Measurements from ENCODE around the gene NUP188.

Gene NUP188

DNA sequence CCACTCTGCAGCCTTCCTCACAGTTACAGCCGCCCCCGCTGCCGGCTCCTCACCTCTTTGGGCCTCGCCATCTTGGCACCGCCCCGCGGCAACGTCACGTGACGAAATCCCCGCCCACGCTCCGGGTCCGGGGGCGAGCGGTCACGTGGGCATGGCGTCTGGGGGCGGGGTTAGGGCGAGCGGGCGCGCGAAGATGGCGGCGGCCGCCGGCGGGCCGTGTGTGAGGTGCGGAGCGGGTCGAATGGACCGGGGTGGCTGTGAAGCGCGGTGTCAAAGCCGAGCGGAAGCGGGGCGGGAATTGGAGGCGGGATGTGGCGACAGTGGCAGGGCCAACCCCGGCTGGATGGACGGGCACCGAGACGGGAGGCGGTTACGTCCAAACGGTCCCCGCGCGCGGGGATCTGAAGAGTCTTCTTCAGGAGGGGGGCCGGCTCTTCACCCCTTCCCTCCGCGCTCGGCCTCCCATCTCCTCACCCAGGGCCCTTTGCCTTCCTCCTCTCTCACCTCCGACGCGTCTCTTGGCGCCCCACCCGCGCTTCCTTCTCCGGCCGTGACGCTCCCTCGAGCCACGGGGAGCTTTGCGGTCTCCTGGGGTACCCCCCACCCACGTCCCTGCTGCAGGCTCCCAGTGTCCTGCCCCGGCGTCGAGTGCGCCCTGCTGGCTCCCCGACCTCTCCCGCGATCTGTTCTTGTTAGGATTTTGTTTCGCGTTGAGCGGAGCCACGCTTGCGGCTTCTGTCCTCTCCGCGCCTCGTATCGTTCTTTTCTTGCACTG, at the start of gene NUP188, which contains the start of gene DOLK:
Gene NUP188 (plus strand): TSS at position 173 of the 775 bp plus-strand sequence. CDS start 21 bp downstream, at position 194.
Gene DOLK (minus strand): TSS at position 77 of the 775 bp plus-strand sequence. CDS start 300 bp downstream, outside the sequence.
- peak; percentile 100 for DNase-seq

DNA sequence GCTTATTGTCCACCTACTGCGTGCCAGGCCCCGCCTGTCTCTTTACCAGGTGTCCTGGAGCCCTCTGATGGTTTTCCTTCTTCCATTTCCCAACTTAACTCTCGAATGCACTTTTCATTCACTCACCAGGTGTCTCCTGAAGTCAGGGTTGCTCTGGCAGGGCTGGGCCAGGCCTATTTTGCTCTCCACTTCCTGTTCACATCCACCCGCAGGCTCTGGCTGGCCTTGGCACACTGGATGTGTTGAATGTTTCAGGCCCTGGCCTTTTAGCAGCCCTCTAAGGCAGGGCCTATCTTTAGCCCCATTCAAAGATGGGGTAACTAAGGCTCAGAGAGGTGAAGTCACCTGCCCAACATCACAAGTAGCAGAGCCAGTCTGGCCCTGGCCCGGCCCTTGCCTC, 49.1 kb upstream of the NUP188 start:
- DNase-seq = no peak

GRCh38 chr9:128898845-128899565, 48.5 kb upstream of the NUP188 start:
- DNase-seq = no peak

DNA sequence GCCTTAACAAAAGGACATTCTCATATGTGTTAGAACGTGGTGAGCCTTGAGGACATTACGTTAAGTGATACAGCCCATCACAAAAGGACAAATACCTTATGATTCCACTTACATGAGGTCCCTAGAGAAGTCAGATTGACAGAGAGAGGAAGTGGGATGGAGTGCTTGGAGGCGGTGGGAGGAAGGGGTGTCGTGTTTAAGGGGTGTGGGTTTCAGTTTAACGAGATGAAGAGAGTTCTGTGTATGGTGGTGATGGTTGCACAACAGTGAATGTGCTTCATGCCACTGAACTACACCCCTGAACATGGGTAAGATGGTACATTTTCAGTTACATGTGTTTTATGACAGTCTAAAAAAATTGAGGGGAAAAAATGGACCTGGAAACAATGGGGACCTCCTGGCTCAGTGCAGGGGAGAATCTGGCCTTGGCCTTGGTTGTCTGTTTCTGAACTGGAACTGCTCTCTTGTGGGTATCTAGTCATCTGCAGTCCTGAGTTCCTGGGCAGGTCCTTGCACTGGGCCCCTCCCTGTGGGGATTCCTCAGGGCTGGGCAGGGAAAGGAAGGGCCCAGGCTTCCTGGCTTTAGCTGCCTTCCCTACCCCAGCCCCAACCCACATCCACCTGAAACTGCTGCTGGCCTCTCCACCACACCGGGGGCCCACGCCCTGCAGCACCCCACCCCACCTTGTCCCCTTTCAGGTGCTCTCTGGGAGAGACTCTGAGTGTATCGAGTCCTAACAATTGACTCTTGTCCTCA, 47.8 kb upstream of the NUP188 start:
- DNase-seq = no peak

- no peak for DNase-seq
Observed at GRCh38 chr9:128901379-128901778, 46.1 kb upstream of the NUP188 start.

- no peak for DNase-seq
Observed at GRCh38 chr9:128901822-128902221, 45.7 kb upstream of the NUP188 start.

GRCh38 chr9:128902351-128903078, 45.0 kb upstream of the NUP188 start:
- peak; percentile 82 for DNase-seq

GRCh38 chr9:128903079-128903461, 44.4 kb upstream of the NUP188 start:
- no peak for DNase-seq

DNA sequence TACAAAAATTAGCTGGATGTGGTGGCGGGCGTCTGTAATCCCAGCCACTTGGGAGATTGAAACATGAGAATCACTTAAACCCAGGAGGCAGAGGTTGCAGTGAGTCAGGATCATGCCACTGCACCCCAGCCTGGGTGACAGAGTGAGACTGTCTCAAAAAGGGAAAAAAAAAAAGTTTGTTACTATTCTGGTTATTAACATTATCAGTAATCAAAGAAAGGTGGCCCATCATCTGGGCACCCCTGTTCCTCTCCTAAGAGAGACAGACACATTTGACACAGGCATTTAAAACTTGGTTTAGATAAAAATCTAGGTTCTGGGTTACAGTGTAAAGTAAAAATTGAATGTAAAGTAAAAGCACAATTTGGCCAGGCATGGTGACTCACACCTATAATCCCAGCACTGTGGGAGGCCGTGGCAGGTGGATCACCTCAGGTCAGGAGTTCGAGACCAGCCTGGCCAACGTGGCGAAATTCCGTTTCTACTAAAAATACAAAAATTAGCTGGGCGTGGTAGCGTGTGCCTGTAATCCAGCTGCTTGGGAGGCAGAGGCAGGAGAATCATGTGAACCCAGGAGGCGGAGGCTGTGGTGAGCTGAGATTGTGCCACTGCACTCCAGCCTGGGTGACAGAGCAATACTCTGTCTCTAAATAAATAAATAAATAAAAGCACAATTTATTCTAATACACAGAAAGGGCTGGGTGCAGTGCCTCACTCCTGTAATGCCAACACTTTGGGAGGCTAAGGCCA, 43.5 kb upstream of the NUP188 start:
- no peak for DNase-seq

GRCh38 chr9:128905964-128906363, 41.5 kb upstream of the NUP188 start:
- no peak for DNase-seq

- no peak for DNase-seq
Observed at GRCh38 chr9:128906741-128907140, 40.8 kb upstream of the NUP188 start.

DNA sequence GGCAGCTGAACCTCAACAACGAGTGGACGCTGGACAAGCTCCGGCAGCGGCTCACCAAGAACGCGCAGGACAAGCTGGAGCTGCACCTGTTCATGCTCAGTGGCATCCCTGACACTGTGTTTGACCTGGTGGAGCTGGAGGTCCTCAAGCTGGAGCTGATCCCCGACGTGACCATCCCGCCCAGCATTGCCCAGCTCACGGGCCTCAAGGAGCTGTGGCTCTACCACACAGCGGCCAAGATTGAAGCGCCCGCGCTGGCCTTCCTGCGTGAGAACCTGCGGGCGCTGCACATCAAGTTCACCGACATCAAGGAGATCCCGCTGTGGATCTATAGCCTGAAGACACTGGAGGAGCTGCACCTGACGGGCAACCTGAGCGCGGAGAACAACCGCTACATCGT, 39.1 kb upstream of the NUP188 start:
- no peak for DNase-seq

DNA sequence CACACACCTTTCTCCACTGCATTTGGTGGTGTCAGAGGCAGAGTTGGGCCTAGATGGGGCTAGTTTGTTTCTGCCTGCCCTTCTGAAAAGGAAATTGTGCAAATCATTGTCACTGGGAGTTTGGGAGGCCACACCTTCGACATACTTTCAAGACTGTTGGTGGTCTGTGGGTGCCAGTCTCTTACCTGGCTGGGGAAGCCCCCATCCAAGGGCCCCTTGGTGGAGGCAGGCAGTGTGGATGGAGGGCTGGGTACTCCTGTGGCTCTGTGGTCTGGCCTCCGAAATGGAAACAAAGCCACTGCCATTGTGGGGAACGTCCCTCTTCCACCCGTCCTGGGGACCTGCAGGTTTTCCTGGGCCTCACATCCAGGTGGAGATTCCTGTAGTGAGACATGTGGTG, 37.6 kb upstream of the NUP188 start:
- DNase-seq = no peak

GRCh38 chr9:128910906-128911305, 36.6 kb upstream of the NUP188 start:
- no peak for DNase-seq

DNA sequence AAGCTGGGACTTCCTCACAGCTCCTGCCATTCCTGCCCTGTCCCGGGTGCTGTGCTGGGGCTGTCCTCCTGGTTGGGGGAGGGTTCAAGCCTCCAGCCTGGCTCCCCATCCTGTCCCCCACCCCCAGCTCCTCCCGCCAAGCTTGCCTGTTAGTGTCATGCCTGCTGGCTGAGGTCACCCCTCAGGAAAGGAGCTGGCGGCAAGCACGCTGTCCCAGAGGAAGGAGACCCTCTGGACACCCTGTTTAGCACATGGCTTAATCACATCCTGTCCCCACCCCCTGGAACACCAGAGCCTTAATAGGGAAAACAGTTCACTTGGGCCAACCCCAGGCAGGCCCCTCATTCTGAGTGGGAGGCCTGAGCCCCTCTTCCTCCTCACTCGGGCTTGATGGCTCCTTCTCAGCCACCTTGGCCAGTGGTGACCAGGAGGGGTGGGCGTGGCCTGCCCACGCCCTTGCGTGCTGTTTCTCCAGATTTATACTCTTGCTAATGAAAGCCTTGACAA, 35.9 kb upstream of the NUP188 start:
- DNase-seq = no peak

DNA sequence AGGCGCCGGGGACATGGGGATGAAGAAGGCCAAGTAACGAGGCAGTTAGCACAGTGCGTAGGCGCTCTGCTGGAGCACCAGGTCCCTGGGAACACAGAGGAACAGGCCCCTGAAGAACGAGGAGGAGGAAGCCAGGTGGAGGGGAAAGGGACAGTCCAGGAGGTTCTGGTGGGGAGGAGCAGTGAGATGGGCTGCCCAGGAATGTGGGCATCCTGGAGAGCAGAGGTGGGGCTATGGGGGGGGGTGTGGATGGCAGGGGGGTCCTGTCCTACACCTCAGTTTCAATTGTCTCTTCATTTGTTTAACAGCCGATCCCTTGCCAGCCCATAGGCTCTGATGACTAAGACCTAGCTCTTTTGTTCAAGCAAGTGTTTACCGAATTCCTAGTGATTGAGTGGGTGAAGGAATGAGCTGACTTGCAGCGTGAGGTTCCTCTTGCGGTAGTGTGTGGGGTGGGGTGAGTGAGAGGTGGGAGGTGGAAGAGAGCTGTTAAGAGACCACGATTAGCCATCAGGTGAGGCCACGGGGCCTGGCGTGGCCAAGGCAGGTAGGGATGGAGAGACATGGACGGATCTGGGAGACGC, 35.1 kb upstream of the NUP188 start:
- DNase-seq = peak; percentile 20

- DNase-seq = no peak
Observed at GRCh38 chr9:128913048-128913900, 34.2 kb upstream of the NUP188 start.

DNA sequence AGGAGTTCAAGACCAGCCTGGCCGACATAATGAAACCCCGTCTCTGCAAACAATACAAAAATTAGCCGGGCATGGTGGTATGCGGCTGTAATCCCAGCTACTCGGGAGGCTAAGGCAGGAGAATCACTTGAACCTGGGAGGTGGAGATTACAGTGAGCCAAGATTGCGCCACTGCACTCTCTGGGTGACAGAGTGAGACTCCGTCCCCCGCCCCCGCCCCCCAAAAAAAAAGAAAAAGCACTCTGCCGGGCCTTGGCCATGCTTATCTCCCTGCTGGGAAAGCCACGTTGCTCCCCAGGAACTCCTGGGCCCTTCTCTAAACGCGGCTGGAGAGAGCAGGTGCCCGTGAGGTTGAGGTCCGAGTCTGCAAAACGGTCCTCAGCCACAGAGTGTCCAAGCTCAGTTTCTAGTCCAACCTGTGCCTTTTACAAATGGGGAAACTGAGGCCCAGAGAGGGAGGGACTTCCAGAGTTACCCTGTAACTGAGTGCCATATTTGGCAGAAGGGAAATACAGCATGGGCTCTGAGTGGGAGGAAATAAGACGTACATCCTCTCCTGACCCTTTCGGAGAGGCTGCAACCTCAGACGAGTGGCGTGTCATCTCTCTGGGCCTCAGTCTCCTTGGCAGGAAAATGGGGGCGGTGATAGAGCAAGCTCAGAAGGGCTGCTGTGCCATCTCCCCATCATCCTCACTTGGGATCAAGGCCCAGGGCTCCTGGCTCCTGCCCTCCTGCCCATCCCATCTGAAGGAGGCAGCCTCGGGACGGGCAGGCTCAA, 33.3 kb upstream of the NUP188 start:
- DNase-seq = no peak

DNA sequence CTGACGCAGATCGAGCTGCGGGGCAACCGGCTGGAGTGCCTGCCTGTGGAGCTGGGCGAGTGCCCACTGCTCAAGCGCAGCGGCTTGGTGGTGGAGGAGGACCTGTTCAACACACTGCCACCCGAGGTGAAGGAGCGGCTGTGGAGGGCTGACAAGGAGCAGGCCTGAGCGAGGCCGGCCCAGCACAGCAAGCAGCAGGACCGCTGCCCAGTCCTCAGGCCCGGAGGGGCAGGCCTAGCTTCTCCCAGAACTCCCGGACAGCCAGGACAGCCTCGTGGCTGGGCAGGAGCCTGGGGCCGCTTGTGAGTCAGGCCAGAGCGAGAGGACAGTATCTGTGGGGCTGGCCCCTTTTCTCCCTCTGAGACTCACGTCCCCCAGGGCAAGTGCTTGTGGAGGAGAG, 31.3 kb upstream of the NUP188 start:
- DNase-seq = no peak

DNA sequence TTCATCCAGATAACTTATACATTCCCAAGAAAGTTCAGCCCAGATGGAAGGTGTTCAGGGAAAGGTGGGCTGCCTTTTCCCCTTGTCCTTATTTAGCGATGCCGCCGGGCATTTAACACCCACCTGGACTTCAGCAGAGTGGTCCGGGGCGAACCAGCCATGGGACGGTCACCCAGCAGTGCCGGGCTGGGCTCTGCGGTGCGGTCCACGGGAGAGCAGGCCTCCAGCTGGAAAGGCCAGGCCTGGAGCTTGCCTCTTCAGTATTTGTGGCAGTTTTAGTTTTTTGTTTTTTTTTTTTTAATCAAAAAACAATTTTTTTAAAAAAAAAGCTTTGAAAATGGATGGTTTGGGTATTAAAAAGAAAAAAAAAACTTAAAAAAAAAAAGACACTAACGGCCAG, 30.8 kb upstream of the NUP188 start:
- no peak for DNase-seq

Data from stimulated activated CD4-positive, alpha-beta T cell treated with anti-CD3 and anti-CD28 coated beads, Interleukin-4, amount 100 ng/mL, for 1 hour (primary cell).